ENCODE data around the gene GNAS.

GNAS gene

GRCh38 chr20:58911309-58911708 is 58.8 kb downstream of the GNAS start:
- H3K36me3 ChIP-seq (ENCODE audit: low read depth): peaks cover 53% of the 10 kb centered on the region

GRCh38 chr20:58911970-58912369 is 59.5 kb downstream of the GNAS start:
- peaks cover 48% of the 10 kb centered on the region for H3K36me3 ChIP-seq (ENCODE audit: low read depth)
- H3K4me1 ChIP-seq (ENCODE audit: insufficient read depth, poor library complexity, severe bottlenecking): peaks cover 13% of the 10 kb centered on the region
- H3K27ac ChIP-seq (ENCODE audit: poor library complexity, severe bottlenecking): no peak overlapping the region
- no peak overlapping the region for H3K4me3 ChIP-seq (ENCODE audit: severe bottlenecking)
- no peak for TF ChIP-seq CTCF (IDR thresholded peaks at IDR 0.05; ENCODE audit: poor library complexity, severe bottlenecking)
- H3K9me3 ChIP-seq (ENCODE audit: severe bottlenecking): no peaks in the 10 kb centered on the region
- DNase-seq (ENCODE audit: low spot score) (no peak), ATAC-seq (ENCODE audit: low read depth) (peak; percentile 12; the same call in 2 of the 3 replicates)
- no peaks in the 10 kb centered on the region for H3K27me3 ChIP-seq (ENCODE audit: insufficient read depth, poor library complexity, severe bottlenecking)

More at GRCh38 chr20:58911309-58911708, 58.8 kb downstream of the GNAS start:
- Histone ChIP-seq H3K4me1 (ENCODE audit: insufficient read depth, poor library complexity, severe bottlenecking) (peaks cover 18% of the 10 kb centered on the region), H3K27me3 (ENCODE audit: insufficient read depth, poor library complexity, severe bottlenecking) (no peaks in the 10 kb centered on the region), H3K4me3 (ENCODE audit: severe bottlenecking) (no peak overlapping the region), H3K27ac (ENCODE audit: poor library complexity, severe bottlenecking) (no peak overlapping the region), H3K9me3 (ENCODE audit: severe bottlenecking) (no peaks in the 10 kb centered on the region)
- TF ChIP-seq CTCF (IDR thresholded peaks at IDR 0.05; ENCODE audit: poor library complexity, severe bottlenecking): no peak
- ATAC-seq (ENCODE audit: low read depth) (no peak), DNase-seq (ENCODE audit: low spot score) (no peak)

- Histone ChIP-seq H3K4me3 (ENCODE audit: severe bottlenecking) (no peak overlapping the region), H3K27me3 (ENCODE audit: insufficient read depth, poor library complexity, severe bottlenecking) (no peaks in the 10 kb centered on the region), H3K36me3 (ENCODE audit: low read depth) (peaks cover 37% of the 10 kb centered on the region), H3K27ac (ENCODE audit: poor library complexity, severe bottlenecking) (no peak overlapping the region), H3K9me3 (ENCODE audit: severe bottlenecking) (no peaks in the 10 kb centered on the region), H3K4me1 (ENCODE audit: insufficient read depth, poor library complexity, severe bottlenecking) (peaks cover 2% of the 10 kb centered on the region)
- no peak for TF ChIP-seq CTCF (IDR thresholded peaks at IDR 0.05; ENCODE audit: poor library complexity, severe bottlenecking)
- ATAC-seq (ENCODE audit: low read depth) (peak; percentile 17; the same call in 1 of the 3 replicates), DNase-seq (ENCODE audit: low spot score) (no peak)
These were observed 60.6 kb downstream of the GNAS start for GRCh38 chr20:58913079-58913478.

DNA sequence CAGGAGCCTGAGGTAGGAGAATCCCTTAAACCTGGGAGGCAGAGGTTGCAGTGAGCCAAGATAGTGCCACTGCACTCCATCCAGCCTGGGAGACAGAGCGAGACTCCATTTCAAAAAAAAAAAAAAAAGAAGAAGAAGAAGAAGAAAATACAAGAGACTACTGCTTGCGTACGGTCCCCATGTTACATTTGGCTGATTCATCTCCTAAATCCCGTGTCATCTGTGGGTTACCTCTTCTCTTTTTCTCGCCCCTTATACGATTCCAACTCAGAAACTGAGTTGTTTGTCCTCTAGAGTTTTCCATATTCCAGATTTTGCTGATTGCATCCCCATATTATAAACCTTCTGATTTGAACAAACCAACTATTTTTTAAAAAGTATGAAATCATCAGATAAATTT is 66.1 kb downstream of the GNAS start:
- Histone ChIP-seq H3K27me3 (ENCODE audit: insufficient read depth, poor library complexity, severe bottlenecking) (peaks cover 8% of the 10 kb centered on the region), H3K4me1 (ENCODE audit: insufficient read depth, poor library complexity, severe bottlenecking) (no peaks in the 10 kb centered on the region), H3K27ac (ENCODE audit: poor library complexity, severe bottlenecking) (no peak overlapping the region), H3K4me3 (ENCODE audit: severe bottlenecking) (no peak overlapping the region), H3K36me3 (ENCODE audit: low read depth) (no peaks in the 10 kb centered on the region), H3K9me3 (ENCODE audit: severe bottlenecking) (no peaks in the 10 kb centered on the region)
- DNase-seq (ENCODE audit: low spot score) (no peak), ATAC-seq (ENCODE audit: low read depth) (no peak)
- TF ChIP-seq CTCF (IDR thresholded peaks at IDR 0.05; ENCODE audit: poor library complexity, severe bottlenecking): no peak

GRCh38 chr20:58921564-58921963 is 69.0 kb downstream of the GNAS start:
- Histone ChIP-seq H3K9me3 (ENCODE audit: severe bottlenecking) (no peaks in the 10 kb centered on the region), H3K27me3 (ENCODE audit: insufficient read depth, poor library complexity, severe bottlenecking) (peaks cover 13% of the 10 kb centered on the region), H3K36me3 (ENCODE audit: low read depth) (no peaks in the 10 kb centered on the region), H3K27ac (ENCODE audit: poor library complexity, severe bottlenecking) (no peak overlapping the region), H3K4me1 (ENCODE audit: insufficient read depth, poor library complexity, severe bottlenecking) (no peaks in the 10 kb centered on the region), H3K4me3 (ENCODE audit: severe bottlenecking) (no peak overlapping the region)
- ATAC-seq (ENCODE audit: low read depth) (no peak), DNase-seq (ENCODE audit: low spot score) (no peak)
- TF ChIP-seq CTCF (IDR thresholded peaks at IDR 0.05; ENCODE audit: poor library complexity, severe bottlenecking): no peak

All from RWPE2 (cell line).